Activated CD8-positive, alpha-beta memory T cell treated with anti-CD3 and anti-CD28 coated beads, Interleukin-2, amount 50 U/mL, for 1 hour (primary cell): ENCODE measurements around the gene SHANK1.
"Not testable (repeated sequence)": the region's sequence is repeated elsewhere in the genome, so short reads cannot be mapped to it uniquely, and the experiment has no call there.

Source experiments
- DNase-seq: peaks from one replicate; pipeline ENCODE4 v3.0.0-alpha.2; 2020; ENCODE audit errors: extremely low read depth

SHANK1 gene

GRCh38 chr19:50719566-50719965 is at the start of gene SHANK1:
SHANK1 (minus strand) TSS chr19:50719802; CDS start chr19:50716919, 2,883 bp downstream.
- no peak for DNase-seq

- DNase-seq = no peak
These were observed 48.7 kb upstream of the SHANK1 start for GRCh38 chr19:50768277-50768676.

- DNase-seq = not testable (repeated sequence)
These were observed 47.7 kb upstream of the SHANK1 start for GRCh38 chr19:50767263-50767662.

GRCh38 chr19:50766746-50767145 is 47.1 kb upstream of the SHANK1 start:
- DNase-seq = not testable (repeated sequence)

GRCh38 chr19:50764409-50764808 is 44.8 kb upstream of the SHANK1 start:
- no peak for DNase-seq

GRCh38 chr19:50763521-50763920 is 43.9 kb upstream of the SHANK1 start:
- DNase-seq = not testable (repeated sequence)

GRCh38 chr19:50761501-50761900 is 41.9 kb upstream of the SHANK1 start:
- not testable (repeated sequence) for DNase-seq

GRCh38 chr19:50759886-50760285 is 40.3 kb upstream of the SHANK1 start:
- DNase-seq = no peak

GRCh38 chr19:50759076-50759475 is 39.5 kb upstream of the SHANK1 start:
- not testable (repeated sequence) for DNase-seq

- DNase-seq = not testable (repeated sequence)
These were observed 38.0 kb upstream of the SHANK1 start for GRCh38 chr19:50757624-50758023.

GRCh38 chr19:50756244-50756643 is 36.6 kb upstream of the SHANK1 start:
- not testable (repeated sequence) for DNase-seq

GRCh38 chr19:50753879-50754278 is 34.3 kb upstream of the SHANK1 start:
- DNase-seq = no peak

GRCh38 chr19:50750010-50750409 is 30.4 kb upstream of the SHANK1 start:
- no peak for DNase-seq

GRCh38 chr19:50749490-50749889 is 29.9 kb upstream of the SHANK1 start:
- DNase-seq = no peak

- not testable (repeated sequence) for DNase-seq
These were observed 27.5 kb upstream of the SHANK1 start for GRCh38 chr19:50747141-50747540.

- DNase-seq = no peak
These were observed 25.6 kb upstream of the SHANK1 start for GRCh38 chr19:50745221-50745620.

GRCh38 chr19:50743537-50743936 is 23.9 kb upstream of the SHANK1 start:
- DNase-seq = no peak

GRCh38 chr19:50741179-50741933 is 21.8 kb upstream of the SHANK1 start:
- DNase-seq = no peak

GRCh38 chr19:50739914-50740426 is 20.4 kb upstream of the SHANK1 start:
- DNase-seq = no peak

GRCh38 chr19:50739132-50739913 is 19.7 kb upstream of the SHANK1 start:
- no peak for DNase-seq

GRCh38 chr19:50736338-50736737 is 16.7 kb upstream of the SHANK1 start:
- no peak for DNase-seq

- DNase-seq = no peak
These were observed 16.3 kb upstream of the SHANK1 start for GRCh38 chr19:50735869-50736268.

- DNase-seq = no peak
These were observed 10.3 kb upstream of the SHANK1 start for GRCh38 chr19:50729894-50730293.
